ENCODE data around the gene ASCL4. TPM values are rescaled to one million over a fixed set of nuclear protein-coding genes. Genes with fewer than 3 reads are reported as not detected.

Gene ASCL4
- total RNA-seq, 1 experiment from 2014 or later: not detected

GRCh38 chr12:107775093-107775721, 703 bp downstream of the ASCL4 start (continued):
- TF ChIP-seq IRF1 (CRISPR knock-in tag; IDR thresholded peaks at IDR 0.05): peak; percentile 24; the same call in 1 of the 2 replicates
- no peak for TF ChIP-seq JUN (CRISPR knock-in tag; IDR thresholded peaks at IDR 0.05)
- TF ChIP-seq, protein P1, sequence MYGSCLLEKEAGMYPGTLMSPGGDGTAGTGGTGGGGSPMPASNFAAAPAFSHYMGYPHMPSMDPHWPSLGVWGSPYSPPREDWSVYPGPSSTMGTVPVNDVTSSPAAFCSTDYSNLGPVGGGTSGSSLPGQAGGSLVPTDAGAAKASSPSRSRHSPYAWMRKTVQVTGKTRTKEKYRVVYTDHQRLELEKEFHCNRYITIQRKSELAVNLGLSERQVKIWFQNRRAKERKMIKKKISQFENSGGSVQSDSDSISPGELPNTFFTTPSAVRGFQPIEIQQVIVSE (CRISPR knock-in tag; IDR thresholded peaks at IDR 0.05; ENCODE audit: borderline replicate concordance): no peak
- TF ChIP-seq TEAD4 (CRISPR knock-in tag; IDR thresholded peaks at IDR 0.05): peak; percentile 42; the same call in 1 of the 2 replicates
- 0 out of 2 replicates have a peak, but pooled peaks have one; percentile 76 for TF ChIP-seq MYBL2 (CRISPR knock-in tag; IDR thresholded peaks at IDR 0.05)
- no peak for TF ChIP-seq SP1 (CRISPR knock-in tag; conservative IDR thresholded peaks at IDR 0.05)
- TF ChIP-seq CREM (CRISPR knock-in tag; IDR thresholded peaks at IDR 0.05): no peak
- TF ChIP-seq GTF2I (CRISPR knock-in tag; conservative IDR thresholded peaks at IDR 0.05): no peak
- TF ChIP-seq ZNF232 (CRISPR knock-in tag; IDR thresholded peaks at IDR 0.05): no peak
- TF ChIP-seq OVOL2 (CRISPR knock-in tag; IDR thresholded peaks at IDR 0.05; ENCODE audit: borderline replicate concordance): no peak
- TF ChIP-seq MLX (CRISPR knock-in tag; IDR thresholded peaks at IDR 0.05): no peak
- TF ChIP-seq MAX (CRISPR knock-in tag; IDR thresholded peaks at IDR 0.05): peak; percentile 94
- TF ChIP-seq ATF2 (CRISPR knock-in tag; IDR thresholded peaks at IDR 0.05; ENCODE audit: borderline replicate concordance, low read depth): peak; percentile 76; the same call in 1 of the 2 replicates
- TF ChIP-seq ATF1 (CRISPR knock-in tag; IDR thresholded peaks at IDR 0.05): no peak
- no peak for TF ChIP-seq SOX15 (CRISPR knock-in tag; IDR thresholded peaks at IDR 0.05)
- TF ChIP-seq NFE2L1 (CRISPR knock-in tag; IDR thresholded peaks at IDR 0.05): peak; percentile 82; the same call in 1 of the 2 replicates

DNA sequence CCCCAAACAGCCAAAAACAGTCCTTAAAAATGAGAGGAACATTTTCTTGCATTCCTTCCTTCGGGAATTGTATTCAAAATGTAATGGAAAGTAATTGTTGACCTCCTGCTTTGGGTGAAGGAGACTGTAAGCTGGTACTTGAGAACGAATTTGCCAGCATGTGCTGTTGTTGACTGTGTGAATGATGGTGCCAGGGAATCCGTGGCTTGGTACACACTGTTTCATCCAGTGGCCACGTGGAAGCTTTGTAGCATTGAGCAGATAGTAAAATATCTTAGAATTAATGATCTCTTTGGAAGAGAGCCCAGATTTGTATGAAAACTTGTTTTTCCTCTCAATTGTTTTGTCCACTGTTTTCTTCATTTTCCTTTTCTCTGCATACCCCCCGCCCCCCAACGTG, 1.7 kb downstream of the ASCL4 start:
- peaks cover 11% of the 10 kb centered on the region; the same call in 1 of the 2 replicates for H3K4me1 Mint-ChIP-seq
- H3K4me3 Mint-ChIP-seq: peak overlapping the region; percentile 63

More for the DNA sequence above, 1.7 kb downstream of the ASCL4 start:
- POLR2A ChIA-PET: interaction anchor here (0.6 to 0.9 kb wide), 2 partner anchors 20 to 111 kb away, joined by 3 read pairs; no protein-coding TSS in a partner anchor
- peaks cover 88% of the 10 kb centered on the region for H3K27me3 Mint-ChIP-seq (ENCODE audit: low read depth)
- ATAC-seq (no peak), DNase-seq (ENCODE audit: low spot score) (no peak)
- no peak for TF ChIP-seq KAT7 (CRISPR knock-in tag; IDR thresholded peaks at IDR 0.05; ENCODE audit: borderline replicate concordance)
- TF ChIP-seq, protein P2, sequence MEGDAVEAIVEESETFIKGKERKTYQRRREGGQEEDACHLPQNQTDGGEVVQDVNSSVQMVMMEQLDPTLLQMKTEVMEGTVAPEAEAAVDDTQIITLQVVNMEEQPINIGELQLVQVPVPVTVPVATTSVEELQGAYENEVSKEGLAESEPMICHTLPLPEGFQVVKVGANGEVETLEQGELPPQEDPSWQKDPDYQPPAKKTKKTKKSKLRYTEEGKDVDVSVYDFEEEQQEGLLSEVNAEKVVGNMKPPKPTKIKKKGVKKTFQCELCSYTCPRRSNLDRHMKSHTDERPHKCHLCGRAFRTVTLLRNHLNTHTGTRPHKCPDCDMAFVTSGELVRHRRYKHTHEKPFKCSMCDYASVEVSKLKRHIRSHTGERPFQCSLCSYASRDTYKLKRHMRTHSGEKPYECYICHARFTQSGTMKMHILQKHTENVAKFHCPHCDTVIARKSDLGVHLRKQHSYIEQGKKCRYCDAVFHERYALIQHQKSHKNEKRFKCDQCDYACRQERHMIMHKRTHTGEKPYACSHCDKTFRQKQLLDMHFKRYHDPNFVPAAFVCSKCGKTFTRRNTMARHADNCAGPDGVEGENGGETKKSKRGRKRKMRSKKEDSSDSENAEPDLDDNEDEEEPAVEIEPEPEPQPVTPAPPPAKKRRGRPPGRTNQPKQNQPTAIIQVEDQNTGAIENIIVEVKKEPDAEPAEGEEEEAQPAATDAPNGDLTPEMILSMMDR (IDR thresholded peaks at IDR 0.05): no peak
- TF ChIP-seq CBFB (CRISPR knock-in tag; IDR thresholded peaks at IDR 0.05; ENCODE audit: low read depth): no peak
- no peak for TF ChIP-seq SP1 (CRISPR knock-in tag; conservative IDR thresholded peaks at IDR 0.05)
- no peak for TF ChIP-seq HMGA2 (CRISPR knock-in tag; IDR thresholded peaks at IDR 0.05)
- TF ChIP-seq IRF2 (CRISPR knock-in tag; IDR thresholded peaks at IDR 0.05; ENCODE audit: borderline replicate concordance, low read depth): no peak
- no peak for TF ChIP-seq RORB (CRISPR knock-in tag; IDR thresholded peaks at IDR 0.05)
- no peak for TF ChIP-seq PREB (CRISPR knock-in tag; IDR thresholded peaks at IDR 0.05; ENCODE audit: borderline replicate concordance)
- no peak for TF ChIP-seq TP53 (CRISPR knock-in tag; IDR thresholded peaks at IDR 0.05)
- TF ChIP-seq TCF7 (CRISPR knock-in tag; IDR thresholded peaks at IDR 0.05; ENCODE audit: low read depth): no peak
- no peak for TF ChIP-seq EMX1 (CRISPR knock-in tag; IDR thresholded peaks at IDR 0.05)
- TF ChIP-seq SMAD4 (CRISPR knock-in tag; IDR thresholded peaks at IDR 0.05): no peak
- TF ChIP-seq ATF1 (CRISPR knock-in tag; IDR thresholded peaks at IDR 0.05): no peak
- TF ChIP-seq JAZF1 (CRISPR knock-in tag; IDR thresholded peaks at IDR 0.05): no peak
- TF ChIP-seq, protein P3, sequence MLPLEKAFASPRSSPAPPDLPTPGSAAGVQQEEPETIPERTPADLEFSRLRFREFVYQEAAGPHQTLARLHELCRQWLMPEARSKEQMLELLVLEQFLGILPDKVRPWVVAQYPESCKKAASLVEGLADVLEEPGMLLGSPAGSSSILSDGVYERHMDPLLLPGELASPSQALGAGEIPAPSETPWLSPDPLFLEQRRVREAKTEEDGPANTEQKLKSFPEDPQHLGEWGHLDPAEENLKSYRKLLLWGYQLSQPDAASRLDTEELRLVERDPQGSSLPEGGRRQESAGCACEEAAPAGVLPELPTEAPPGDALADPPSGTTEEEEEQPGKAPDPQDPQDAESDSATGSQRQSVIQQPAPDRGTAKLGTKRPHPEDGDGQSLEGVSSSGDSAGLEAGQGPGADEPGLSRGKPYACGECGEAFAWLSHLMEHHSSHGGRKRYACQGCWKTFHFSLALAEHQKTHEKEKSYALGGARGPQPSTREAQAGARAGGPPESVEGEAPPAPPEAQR (CRISPR knock-in tag; IDR thresholded peaks at IDR 0.05): no peak
- TF ChIP-seq CREB1 (CRISPR knock-in tag; IDR thresholded peaks at IDR 0.05): no peak
- TF ChIP-seq NFE2L1 (CRISPR knock-in tag; IDR thresholded peaks at IDR 0.05): no peak
- H3K9me3 Mint-ChIP-seq: no peaks in the 10 kb centered on the region
- no peak overlapping the region for H3K27ac Mint-ChIP-seq
- no peaks in the 10 kb centered on the region for H3K36me3 Mint-ChIP-seq
- CTCF ChIA-PET: interaction anchor here (0.6 to 2.7 kb wide), 6 partner anchors 25 to 128 kb away, joined by 3 to 15 read pairs (median 5); no protein-coding TSS in a partner anchor
